GM23338 (cell line): ENCODE results near the gene ACRBP. TPM values are rescaled to one million over a fixed set of nuclear protein-coding genes. Genes with fewer than 3 reads are reported as not detected.
A peak's percentile ranks its signal among the peaks of the same experiment; 100 is the strongest.

Source experiments
- ATAC-seq: fragments of 200-7000 bp; cut with Tn5 transposase; 3 replicates; pipeline ENCODE4 v1.9.1; 2020
- DNase-seq: peaks from one replicate; pipeline ENCODE4 v3.0.0-alpha.2; 2015; ENCODE audit warnings: low spot score
- H2AFZ ChIP-seq: fragments of 200-600 bp; sonication (generic); 2 replicates; pipeline ENCODE4 v1.8.0; 2016; ENCODE audit warnings: antibody characterized with exemption, mild to moderate bottlenecking, moderate library complexity
- H3F3A ChIP-seq: fragments of 200-600 bp; sonication (generic); replicated peaks from 2 replicates; pipeline ENCODE4 v1.8.0; 2017; ENCODE audit warnings: antibody characterized with exemption, mixed run types, low read depth
- H3K27ac ChIP-seq: fragments of 200-600 bp; sonication (generic); 2 replicates; pipeline ENCODE4 v1.6.1; 2016; ENCODE audit warnings: low read depth
- H3K27me3 ChIP-seq: fragments of 200-600 bp; sonication (generic); 2 replicates; pipeline ENCODE4 v1.8.0; 2016; ENCODE audit warnings: mild to moderate bottlenecking, mixed run types, moderate library complexity; ENCODE audit not compliant: insufficient read depth
- H3K36me3 ChIP-seq: fragments of 200-600 bp; sonication (generic); 2 replicates; pipeline ENCODE4 v1.8.0; 2016; ENCODE audit warnings: mild to moderate bottlenecking; ENCODE audit not compliant: insufficient read depth
- H3K4me1 ChIP-seq: fragments of 200-600 bp; sonication (generic); 2 replicates; pipeline ENCODE4 v1.8.0; 2016; ENCODE audit warnings: mild to moderate bottlenecking, moderate library complexity; ENCODE audit not compliant: insufficient read depth
- H3K4me2 ChIP-seq: fragments of 200-600 bp; sonication (generic); 2 replicates; pipeline ENCODE4 v1.7.1; 2017; ENCODE audit warnings: mixed run types
- H3K4me3 ChIP-seq: fragments of 200-600 bp; sonication (generic); 2 replicates; pipeline ENCODE4 v1.6.1; 2016; ENCODE audit warnings: mixed run types
- H3K79me2 ChIP-seq: fragments of 200-600 bp; sonication (generic); replicated peaks from 2 replicates; pipeline ENCODE4 v1.8.0; 2017; ENCODE audit warnings: mild to moderate bottlenecking; ENCODE audit not compliant: insufficient read depth
- H3K9me2 ChIP-seq: fragments of 200-600 bp; sonication (generic); 2 replicates; pipeline ENCODE4 v1.8.0; 2017; ENCODE audit not compliant: insufficient read depth
- H4K20me1 ChIP-seq: fragments of 200-600 bp; sonication (generic); replicated peaks from 2 replicates; pipeline ENCODE4 v1.8.0; 2017; ENCODE audit warnings: mild to moderate bottlenecking; ENCODE audit not compliant: insufficient read depth
- H3K27ac Mint-ChIP-seq: 2 replicates; pipeline ENCODE4 v1.8.0; 2020; ENCODE audit warnings: inconsistent platforms, mild to moderate bottlenecking, moderate library complexity, mixed read lengths
- H3K27me3 Mint-ChIP-seq: 3 replicates; pipeline ENCODE4 v1.8.0; 2022; ENCODE audit warnings: low read depth, mild to moderate bottlenecking, moderate library complexity, mixed read lengths, inconsistent platforms; ENCODE audit not compliant: insufficient read depth, poor library complexity
- H3K36me3 Mint-ChIP-seq: 3 replicates; pipeline ENCODE4 v1.8.0; 2021; ENCODE audit warnings: low read depth, mild to moderate bottlenecking, inconsistent platforms, moderate library complexity, mixed read lengths
- H3K4me1 Mint-ChIP-seq: 3 replicates; pipeline ENCODE4 v1.8.0; 2020; ENCODE audit warnings: mild to moderate bottlenecking, inconsistent platforms, mixed read lengths
- H3K4me3 Mint-ChIP-seq: 3 replicates; pipeline ENCODE4 v1.8.0; 2021; ENCODE audit warnings: moderate library complexity, mild to moderate bottlenecking, inconsistent platforms, mixed read lengths
- H3K9me3 Mint-ChIP-seq: 3 replicates; pipeline ENCODE4 v1.8.0; 2020; ENCODE audit warnings: moderate library complexity, mild to moderate bottlenecking, inconsistent platforms, mixed read lengths
- CREB1 ChIP-seq: fragments of 250-450 bp; sonication (Bioruptor Pico); IDR thresholded peaks from 2 replicates; pipeline ENCODE4 v1.5.0; 2020; ENCODE audit warnings: low read depth, mild to moderate bottlenecking, moderate library complexity
- EZH2phosphoT487 ChIP-seq: fragments of 200-600 bp; sonication (generic); IDR thresholded peaks from one replicate; pipeline ENCODE4 v1.8.1; 2018; ENCODE audit warnings: antibody characterized with exemption; ENCODE audit not compliant: unreplicated experiment
- NANOG ChIP-seq: IDR thresholded peaks from 2 replicates; pipeline ENCODE4 v1.6.1; 2016; ENCODE audit warnings: antibody characterized with exemption, borderline replicate concordance
- ZNF462 ChIP-seq: fragments of 250-450 bp; sonication (Bioruptor Pico); IDR thresholded peaks from 2 replicates; pipeline ENCODE4 v1.5.0; 2020; ENCODE audit warnings: mild to moderate bottlenecking, moderate library complexity
- polyA plus RNA-seq: library from polyadenylated mRNA; unstranded; fragments of >200 nt; fragmentation: Nextera tagmentation; extraction: Ambion mirVana; gene quantifications from 2 replicates; pipeline ENCODE4 v1.2.1, GENCODE V29; 2016
- total RNA-seq: library from RNA; depleted of rRNA; stranded (reverse); fragments of >200 nt; shearing (Covaris generic); gene quantifications from 2 replicates; pipeline ENCODE4 v1.2.3, GENCODE V29; 2014
- TF ChIP-seq, protein P1 (sequence below), 2 experiments: fragments of 200-600 bp in 1 of 2; sonication (generic) in 1 of 2; conservative IDR thresholded peaks; 2 replicates each; pipeline versions ENCODE4 v1.5.1 to v1.6.1; 2016 to 2017; ENCODE audit warnings: antibody characterized with exemption in 2 of 2, low read depth in 2 of 2, mild to moderate bottlenecking in 2 of 2, moderate library complexity in 1 of 2

Gene ACRBP
- total and polyA plus RNA-seq, 2 experiments from 2014 or later, result 0.70 to 2.2 TPM

- TF ChIP-seq, protein P1, sequence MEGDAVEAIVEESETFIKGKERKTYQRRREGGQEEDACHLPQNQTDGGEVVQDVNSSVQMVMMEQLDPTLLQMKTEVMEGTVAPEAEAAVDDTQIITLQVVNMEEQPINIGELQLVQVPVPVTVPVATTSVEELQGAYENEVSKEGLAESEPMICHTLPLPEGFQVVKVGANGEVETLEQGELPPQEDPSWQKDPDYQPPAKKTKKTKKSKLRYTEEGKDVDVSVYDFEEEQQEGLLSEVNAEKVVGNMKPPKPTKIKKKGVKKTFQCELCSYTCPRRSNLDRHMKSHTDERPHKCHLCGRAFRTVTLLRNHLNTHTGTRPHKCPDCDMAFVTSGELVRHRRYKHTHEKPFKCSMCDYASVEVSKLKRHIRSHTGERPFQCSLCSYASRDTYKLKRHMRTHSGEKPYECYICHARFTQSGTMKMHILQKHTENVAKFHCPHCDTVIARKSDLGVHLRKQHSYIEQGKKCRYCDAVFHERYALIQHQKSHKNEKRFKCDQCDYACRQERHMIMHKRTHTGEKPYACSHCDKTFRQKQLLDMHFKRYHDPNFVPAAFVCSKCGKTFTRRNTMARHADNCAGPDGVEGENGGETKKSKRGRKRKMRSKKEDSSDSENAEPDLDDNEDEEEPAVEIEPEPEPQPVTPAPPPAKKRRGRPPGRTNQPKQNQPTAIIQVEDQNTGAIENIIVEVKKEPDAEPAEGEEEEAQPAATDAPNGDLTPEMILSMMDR (conservative IDR thresholded peaks at IDR 0.05; ENCODE audit: low read depth in 2 of 2), result no peak
- TF ChIP-seq CREB1 (no peak), NANOG (no peak)
- Histone ChIP-seq H2AFZ (no peak overlapping the region), H4K20me1 (no peaks in the 10 kb centered on the region), H3K27ac (no peak overlapping the region), H3K4me2 (no peak overlapping the region), H3F3A (peaks cover 10% of the 10 kb centered on the region; the same call in 1 of the 2 replicates), H3K4me3 (no peak overlapping the region), H3K79me2 (peaks cover 9% of the 10 kb centered on the region), H3K27me3 (no peaks in the 10 kb centered on the region), H3K4me1 (peaks cover 10% of the 10 kb centered on the region), H3K9me2 (no peaks in the 10 kb centered on the region), H3K36me3 (no peaks in the 10 kb centered on the region)
- DNase-seq (peak; percentile 44), ATAC-seq (no peak)
- peaks cover 22% of the 10 kb centered on the region for H3K4me1 Mint-ChIP-seq
- H3K27me3 Mint-ChIP-seq, result peaks cover 15% of the 10 kb centered on the region
- H3K9me3 Mint-ChIP-seq, result no peaks in the 10 kb centered on the region
- H3K27ac Mint-ChIP-seq, result peak overlapping the region; percentile 50; the same call in 1 of the 2 replicates
- H3K36me3 Mint-ChIP-seq, result peaks cover 6% of the 10 kb centered on the region; the same call in 2 of the 3 replicates
- 0 out of 3 replicates have a peak overlapping the region, but pooled peaks have one; percentile 3 for H3K4me3 Mint-ChIP-seq
Observed at GRCh38 chr12:6692888-6693287, 45.7 kb upstream of the ACRBP start.

- Histone ChIP-seq H3K4me1 (peaks cover 18% of the 10 kb centered on the region), H3K9me2 (no peaks in the 10 kb centered on the region), H3K27ac (no peak overlapping the region), H3K79me2 (peaks cover 23% of the 10 kb centered on the region), H3K4me2 (no peak overlapping the region), H3K36me3 (no peaks in the 10 kb centered on the region), H3F3A (peaks cover 12% of the 10 kb centered on the region; the same call in 1 of the 2 replicates), H3K4me3 (no peak overlapping the region), H4K20me1 (no peaks in the 10 kb centered on the region), H3K27me3 (no peaks in the 10 kb centered on the region), H2AFZ (no peak overlapping the region)
- no peak for TF ChIP-seq ZNF462 (CRISPR knock-in tag)
- no peak for TF ChIP-seq EZH2phosphoT487
- DNase-seq, result peak; percentile 6
- Mint-ChIP-seq H3K9me3 (no peaks in the 10 kb centered on the region), H3K4me3 (no peak overlapping the region), H3K27ac (no peak overlapping the region), H3K36me3 (no peaks in the 10 kb centered on the region; the same call in 2 of the 3 replicates), H3K27me3 (peaks cover 14% of the 10 kb centered on the region), H3K4me1 (peaks cover 32% of the 10 kb centered on the region)
- ATAC-seq, result no peak
Observed at GRCh38 chr12:6691473-6691872, 44.2 kb upstream of the ACRBP start.
